Endodermal cell (in vitro differentiated cells): ENCODE results near the gene ARHGAP12. TPM values are rescaled to one million over a fixed set of nuclear protein-coding genes. Genes with fewer than 3 reads are reported as not detected.

Experiments
- DNase-seq: peaks from one replicate; pipeline ENCODE4 v3.0.0-alpha.2; 2017
- H3K27ac ChIP-seq: 2 replicates; pipeline ENCODE4 v1.5.1; 2013; ENCODE audit warnings: mild to moderate bottlenecking, low read depth, low read length, moderate library complexity
- H3K27me3 ChIP-seq: 2 replicates; pipeline ENCODE4 v1.6.1; 2013; ENCODE audit warnings: mild to moderate bottlenecking, low read length, moderate library complexity; ENCODE audit not compliant: insufficient read depth, control insufficient read depth, poor library complexity, severe bottlenecking
- H3K36me3 ChIP-seq: 2 replicates; pipeline ENCODE4 v1.7.0; 2013; ENCODE audit warnings: mild to moderate bottlenecking, low read length, moderate library complexity; ENCODE audit not compliant: control insufficient read depth, insufficient read depth
- H3K4me1 ChIP-seq: one replicate; pipeline ENCODE4 v1.7.0; 2013; ENCODE audit warnings: low read length; ENCODE audit not compliant: control insufficient read depth, insufficient read depth
- H3K4me3 ChIP-seq: 2 replicates; pipeline ENCODE4 v1.5.1; 2013; ENCODE audit warnings: mild to moderate bottlenecking, low read length, moderate library complexity
- H3K9ac ChIP-seq: 2 replicates; pipeline ENCODE4 v1.6.1; 2013; ENCODE audit warnings: mild to moderate bottlenecking, low read length, moderate library complexity; ENCODE audit not compliant: poor library complexity, severe bottlenecking; ENCODE audit errors: extremely low read depth
- H3K9me3 ChIP-seq: 2 replicates; pipeline ENCODE4 v1.6.1; 2013; ENCODE audit warnings: mild to moderate bottlenecking, low read length, moderate library complexity; ENCODE audit not compliant: control insufficient read depth
- H3K27ac Mint-ChIP-seq: 2 replicates; pipeline ENCODE4 v1.8.0; 2020; ENCODE audit warnings: mixed read lengths
- H3K27me3 Mint-ChIP-seq: 2 replicates; pipeline ENCODE4 v1.8.0; 2021; ENCODE audit warnings: mild to moderate bottlenecking, mixed read lengths; ENCODE audit not compliant: insufficient read depth
- H3K36me3 Mint-ChIP-seq: 2 replicates; pipeline ENCODE4 v1.8.0; 2020; ENCODE audit warnings: low read depth, mixed read lengths
- H3K4me1 Mint-ChIP-seq: 2 replicates; pipeline ENCODE4 v1.8.0; 2020; ENCODE audit warnings: mixed read lengths
- H3K4me3 Mint-ChIP-seq: 2 replicates; pipeline ENCODE4 v1.8.0; 2020; ENCODE audit warnings: mild to moderate bottlenecking, moderate library complexity, mixed read lengths
- H3K9me3 Mint-ChIP-seq: 2 replicates; pipeline ENCODE4 v1.8.0; 2020; ENCODE audit warnings: mild to moderate bottlenecking, mixed read lengths
- CTCF ChIP-seq: fragments of 200-600 bp; sonication (generic); conservative IDR thresholded peaks from 2 replicates; pipeline ENCODE4 v1.5.0; 2021; ENCODE audit warnings: antibody characterized with exemption, mild to moderate bottlenecking
- WGBS, 2 experiments: methylation state at CpG; one replicate each; pipeline versions ENCODE4 v1.1.5 to v1.1.7; 2013; ENCODE audit warnings: missing lambda C conversion rate in 2 of 2, mixed read lengths in 1 of 2; ENCODE audit not compliant: insufficient coverage in 1 of 2, insufficient read length in 1 of 2; 5-methylcytosine and 5-hydroxymethylcytosine counted together
- total RNA-seq, 2 donors: library from RNA; stranded (reverse); fragmentation: NEBNext Ultra II Directional in 1 of 2; extraction: Animal tissue kit (Norgen Biotek cat#: 25700) in 1 of 2; gene quantifications; 2 replicates in 1 of 2; 3 replicates in 1 of 2; pipeline ENCODE4 v1.2.1, GENCODE V29; 2021

Gene ARHGAP12
- total RNA-seq, 2 donors from 2014 or later: 49.6 to 49.8 TPM

- H3K4me1 ChIP-seq: peaks cover 3% of the 10 kb centered on the region
- H3K27ac ChIP-seq: no peak overlapping the region
- H3K4me3 ChIP-seq: no peak overlapping the region
- WGBS, 2 experiments: 93% methylated on average over 4 of the region's 4 CpGs
- no peaks in the 10 kb centered on the region for H3K9me3 ChIP-seq
- no peak overlapping the region for H3K27ac Mint-ChIP-seq
- no peak overlapping the region for H3K9ac ChIP-seq
- no peaks in the 10 kb centered on the region for H3K36me3 ChIP-seq
- H3K27me3 Mint-ChIP-seq: no peaks in the 10 kb centered on the region
- H3K9me3 Mint-ChIP-seq: no peaks in the 10 kb centered on the region
- no peaks in the 10 kb centered on the region for H3K27me3 ChIP-seq
- peaks cover 9% of the 10 kb centered on the region for H3K4me1 Mint-ChIP-seq
- DNase-seq: no peak
- H3K4me3 Mint-ChIP-seq: no peak overlapping the region
- TF ChIP-seq CTCF: no peak
- no peaks in the 10 kb centered on the region for H3K36me3 Mint-ChIP-seq
These were observed 11.4 kb upstream of the ARHGAP12 start for GRCh38 chr10:31939797-31940708.

- 94 to 100% methylated on average over 5 to 9 of the region's 9 CpGs for WGBS, 2 experiments
- H3K4me1 Mint-ChIP-seq: peaks cover 5% of the 10 kb centered on the region
- no peak for DNase-seq
- no peak overlapping the region for H3K4me3 Mint-ChIP-seq
- H3K36me3 Mint-ChIP-seq: no peaks in the 10 kb centered on the region
- no peak for TF ChIP-seq CTCF
- H3K9me3 ChIP-seq: no peaks in the 10 kb centered on the region
- no peak overlapping the region for H3K27ac ChIP-seq
- H3K36me3 ChIP-seq: no peaks in the 10 kb centered on the region
- no peak overlapping the region for H3K4me3 ChIP-seq
- no peak overlapping the region for H3K9ac ChIP-seq
- H3K27me3 ChIP-seq: no peaks in the 10 kb centered on the region
- H3K27ac Mint-ChIP-seq: no peak overlapping the region
- no peaks in the 10 kb centered on the region for H3K9me3 Mint-ChIP-seq
- no peaks in the 10 kb centered on the region for H3K4me1 ChIP-seq
- no peaks in the 10 kb centered on the region for H3K27me3 Mint-ChIP-seq
These were observed 8.7 kb upstream of the ARHGAP12 start for GRCh38 chr10:31937371-31937770.

GRCh38 chr10:31936933-31937332 is 8.3 kb upstream of the ARHGAP12 start:
- TF ChIP-seq CTCF: no peak
- H3K27me3 Mint-ChIP-seq: no peaks in the 10 kb centered on the region
- H3K9me3 ChIP-seq: no peaks in the 10 kb centered on the region
- H3K36me3 Mint-ChIP-seq: no peaks in the 10 kb centered on the region
- H3K4me1 Mint-ChIP-seq: peaks cover 5% of the 10 kb centered on the region
- 95 to 97% methylated on average over 4 to 5 of the region's 5 CpGs for WGBS, 2 experiments
- H3K27ac Mint-ChIP-seq: no peak overlapping the region
- H3K9me3 Mint-ChIP-seq: no peaks in the 10 kb centered on the region
- H3K36me3 ChIP-seq: no peaks in the 10 kb centered on the region
- no peak overlapping the region for H3K9ac ChIP-seq
- H3K4me1 ChIP-seq: no peaks in the 10 kb centered on the region
- H3K4me3 Mint-ChIP-seq: no peak overlapping the region
- DNase-seq: no peak
- no peaks in the 10 kb centered on the region for H3K27me3 ChIP-seq
- H3K27ac ChIP-seq: no peak overlapping the region
- no peak overlapping the region for H3K4me3 ChIP-seq
